Measurements from ENCODE around the gene PPT1.
"Not testable (repeated sequence)": the region's sequence is repeated elsewhere in the genome, so short reads cannot be mapped to it uniquely, and the experiment has no call there.

The PPT1 gene

GRCh38 chr1:40092241-40092640 lies 4.8 kb downstream of the PPT1 start:
- H3K4me3 ChIP-seq (ENCODE audit: low read depth, low read length), result no peak overlapping the region
- TF ChIP-seq CTCF (IDR thresholded peaks at IDR 0.05; ENCODE audit: low read depth, low read length), result no peak

GRCh38 chr1:40090652-40091355 lies 6.2 kb downstream of the PPT1 start:
- no peak overlapping the region for H3K4me3 ChIP-seq (ENCODE audit: low read depth, low read length)
- TF ChIP-seq CTCF (IDR thresholded peaks at IDR 0.05; ENCODE audit: low read depth, low read length), result no peak

GRCh38 chr1:40084750-40085149 lies 12.3 kb downstream of the PPT1 start:
- not testable (repeated sequence) for H3K4me3 ChIP-seq (ENCODE audit: low read depth, low read length)
- TF ChIP-seq CTCF (IDR thresholded peaks at IDR 0.05; ENCODE audit: low read depth, low read length), result peak; percentile 42; the same call in 1 of the 2 replicates

GRCh38 chr1:40081871-40082270 lies 15.2 kb downstream of the PPT1 start:
- H3K4me3 ChIP-seq (ENCODE audit: low read depth, low read length), result no peak overlapping the region
- no peak for TF ChIP-seq CTCF (IDR thresholded peaks at IDR 0.05; ENCODE audit: low read depth, low read length)

- H3K4me3 ChIP-seq (ENCODE audit: low read depth, low read length), result no peak overlapping the region
- no peak for TF ChIP-seq CTCF (IDR thresholded peaks at IDR 0.05; ENCODE audit: low read depth, low read length)
Measured at GRCh38 chr1:40079774-40080400, 17.2 kb downstream of the PPT1 start.

GRCh38 chr1:40078512-40079333 lies 18.3 kb downstream of the PPT1 start:
- no peak overlapping the region for H3K4me3 ChIP-seq (ENCODE audit: low read depth, low read length)
- TF ChIP-seq CTCF (IDR thresholded peaks at IDR 0.05; ENCODE audit: low read depth, low read length), result peak; percentile 80
